K562 (cell line): ENCODE results near the gene ZNF627. TPM values are rescaled to one million over a fixed set of nuclear protein-coding genes. Genes with fewer than 3 reads are reported as not detected.

Experiments
- ATAC-seq: fragments of 200-7000 bp; cut with Tn5 transposase; 3 replicates; pipeline ENCODE4 v1.9.1; 2020; ENCODE audit warnings: moderate library complexity
- BruUV-seq: library from RNA; stranded (reverse); fragments of 400-500 nt; replicated peaks from 2 replicates; lab custom pipeline; 2021; lab: Mats Ljungman, UMichigan
- CTCF ChIA-PET: fragments of 300-600 bp; formaldehyde crosslinking; extraction: SDS; loops from one replicate; lab custom pipeline; 2021; ENCODE audit warnings: low intra/inter-chr PET ratio; lab: Yijun Ruan, JAX
- POLR2A ChIA-PET: fragments of 300-600, 350-650 bp; sonication (Branson Sonifier 250); formaldehyde crosslinking; extraction: SDS; loops from one replicate; lab custom pipeline; 2021; ENCODE audit warnings: antibody characterized with exemption, inconsistent platforms; lab: Yijun Ruan, JAX
- DNase-seq, 4 experiments: peaks; one replicate each; pipeline versions ENCODE4 v3.0.0 to v3.0.0-alpha.2; 2011 to 2018; ENCODE audit warnings: low spot score in 3 of 4, mixed read lengths in 3 of 4; ENCODE audit errors: extremely low read depth in 1 of 4
- FAIRE-seq: peaks from 2 replicates; lab custom pipeline; 2011; peaks lifted over from hg19 to GRCh38; lab: Jason Lieb, UNC
- H2AFZ ChIP-seq: 2 replicates; pipeline ENCODE4 v1.6.0; 2011; ENCODE audit warnings: low read depth, low read length, control low read depth, inconsistent platforms
- H3K27ac ChIP-seq: fragments of 200-600 bp; 3 replicates; pipeline ENCODE4 v1.8.0; 2011; ENCODE audit warnings: low read depth, mild to moderate bottlenecking, control low read depth, inconsistent platforms, low read length, moderate library complexity, mixed read lengths; ENCODE audit errors: extremely low read depth
- H3K27me3 ChIP-seq, 2 experiments: fragments of 300-600 bp in 1 of 2; 2 replicates in 1 of 2; 3 replicates in 1 of 2; pipeline versions ENCODE4 v1.6.0 to v1.8.0; 2011; ENCODE audit warnings: inconsistent platforms in 2 of 2, low read length in 2 of 2, mild to moderate bottlenecking in 1 of 2, mixed read lengths in 1 of 2, moderate library complexity in 1 of 2; ENCODE audit not compliant: control insufficient read depth in 2 of 2, insufficient read depth in 2 of 2
- H3K36me3 ChIP-seq: fragments of 300-600 bp; 3 replicates; pipeline ENCODE4 v1.8.0; 2011; ENCODE audit warnings: mild to moderate bottlenecking, low read length, inconsistent platforms; ENCODE audit not compliant: control insufficient read depth, insufficient read depth
- H3K4me1 ChIP-seq, 2 experiments: fragments of 200-600 bp in 1 of 2; replicated peaks in 1 of 2; 2 replicates in 1 of 2; 3 replicates in 1 of 2; pipeline versions ENCODE4 v1.5.1 to v1.8.0; 2011; ENCODE audit warnings: inconsistent platforms in 2 of 2, low read length in 2 of 2, mild to moderate bottlenecking in 1 of 2, mixed read lengths in 1 of 2, moderate library complexity in 1 of 2; ENCODE audit not compliant: control insufficient read depth in 2 of 2, insufficient read depth in 2 of 2
- H3K4me2 ChIP-seq: 2 replicates; pipeline ENCODE4 v1.6.1; 2011; ENCODE audit warnings: low read length, control low read depth, inconsistent platforms, mixed read lengths; ENCODE audit not compliant: insufficient read depth
- H3K4me3 ChIP-seq: fragments of 200-600 bp; sonication (generic), shearing (Covaris generic); 2 replicates; pipeline ENCODE4 v1.5.1; 2016; ENCODE audit warnings: control low read depth, inconsistent platforms
- H3K79me2 ChIP-seq: fragments of 200-600 bp; 3 replicates; pipeline ENCODE4 v1.8.0; 2011; ENCODE audit warnings: low read length, inconsistent platforms; ENCODE audit not compliant: control insufficient read depth, insufficient read depth
- H3K9ac ChIP-seq, 2 experiments: 2 replicates each; pipeline versions ENCODE4 v1.6.0 to v1.6.1; 2011; ENCODE audit warnings: low read depth in 2 of 2, low read length in 2 of 2, control low read depth in 1 of 2, inconsistent platforms in 1 of 2, mild to moderate bottlenecking in 1 of 2, mixed read lengths in 1 of 2; ENCODE audit not compliant: insufficient read depth in 1 of 2
- H3K9me1 ChIP-seq: one replicate; pipeline ENCODE4 v1.6.0; 2011; ENCODE audit warnings: inconsistent platforms, mild to moderate bottlenecking, low read length, moderate library complexity; ENCODE audit not compliant: control insufficient read depth, insufficient read depth
- H3K9me3 ChIP-seq: replicated peaks from 2 replicates; pipeline ENCODE4 v1.5.1; 2011; ENCODE audit warnings: low read depth, low read length, inconsistent platforms; ENCODE audit not compliant: control insufficient read depth, insufficient read depth
- H4K20me1 ChIP-seq: replicated peaks from 2 replicates; pipeline ENCODE4 v1.6.1; 2011; ENCODE audit warnings: low read length, inconsistent platforms, mixed read lengths; ENCODE audit not compliant: control insufficient read depth, insufficient read depth
- FUS ChIP-seq: fragments of 200-400 bp; formaldehyde crosslinking; optimal IDR thresholded peaks from 2 replicates; pipeline ENCODE3; 2017; ENCODE audit warnings: low read depth, low read length
- HNRNPL ChIP-seq: fragments of 200-400 bp; formaldehyde crosslinking; IDR thresholded peaks from 2 replicates; pipeline ENCODE4 v1.6.1; 2017; ENCODE audit warnings: low read depth, mild to moderate bottlenecking, low read length
- LARP7 ChIP-seq: fragments of 450-650 bp; IDR thresholded peaks from 2 replicates; pipeline ENCODE4 v1.6.1; 2016
- MAX ChIP-seq: sonication (generic); formaldehyde crosslinking; IDR thresholded peaks from 2 replicates; pipeline ENCODE4 v1.9.0; 2022; ENCODE audit warnings: mild to moderate bottlenecking, missing genetic modification reagents
- RBM22 ChIP-seq: fragments of 200-400 bp; formaldehyde crosslinking; IDR thresholded peaks from 2 replicates; pipeline ENCODE4 v1.6.1; 2018; ENCODE audit warnings: low read length, low read depth; ENCODE audit not compliant: poor library complexity, severe bottlenecking
- SUPT5H ChIP-seq: fragments of 450-650 bp; IDR thresholded peaks from 2 replicates; pipeline ENCODE4 v1.6.1; 2016
- WGBS: fragments of 100-300 bp; shearing (Covaris generic); methylation state at CpG from one replicate; pipeline ENCODE4 v1.1.6; 2016; ENCODE audit warnings: low coverage, mixed read lengths; ENCODE audit not compliant: insufficient coverage; ENCODE audit errors: missing lambda C conversion rate; 5-methylcytosine and 5-hydroxymethylcytosine counted together
- in situ Hi-C: fragments of 300-500 bp; cut with MboI; formaldehyde crosslinking; loops from 4 replicates; pipeline ENCODE4 v1.15.0; 2018; ENCODE audit warnings: inconsistent platforms, mixed read lengths
- intact Hi-C: fragments of 100-400 bp; cut with micrococcal nuclease; formaldehyde crosslinking; loops from 2 replicates; pipeline ENCODE4 v1.14.2; 2022
- polyA plus RNA-seq, 8 experiments: library from polyadenylated mRNA; depleted of rRNA in 4 of 8; stranded (reverse) in 5 of 8; unstranded in 3 of 8; fragments of >200 nt; fragmentation: Nextera tagmentation in 2 of 8; fragmentation: Illumina TruSeq in 1 of 8; extraction: Ambion mirVana in 2 of 8; extraction: Trizol in 1 of 8; gene quantifications; 2 replicates each; pipeline versions ENCODE4 v1.2.1 to v1.2.3, GENCODE V29; 2011 to 2014; ENCODE audit warnings: inconsistent platforms in 1 of 8, missing spikeins in 1 of 8
- total RNA-seq, 7 experiments: library from RNA; depleted of rRNA in 6 of 7; stranded (reverse); fragments of >200 nt in 6 of 7; fragmentation: Illumina TruSeq in 2 of 7; extraction: Trizol in 2 of 7; gene quantifications; 2 replicates each; pipeline versions ENCODE4 v1.2.1 to v1.2.3, GENCODE V29; 2011 to 2021; ENCODE audit warnings: low replicate concordance in 1 of 7

ZNF627 gene
- total and polyA plus RNA-seq, 9 of the 15 experiments (the other 6 are each of a cell fraction or from before 2014, with no cell fraction given), result 6.4 to 19.9 (median 10.6) TPM

GRCh38 chr19:11549386-11549953 lies 47.8 kb upstream of the ZNF627 start:
- H3K4me1 ChIP-seq, result peaks cover 0 to 31% of the 10 kb centered on the region in 2 experiments; a peak in 2 of 5 replicates
- no peaks in the 10 kb centered on the region for H3K9me3 ChIP-seq
- POLR2A ChIA-PET, result interaction anchor here (0.6 to 0.8 kb wide), 2 partner anchors 9 to 44 kb away, joined by 3 to 4 read pairs; partner anchors contain the start of genes ELOF1 and ZNF653
- ATAC-seq, result no peak
- WGBS, result 82% methylated on average over 21 of the region's 24 CpGs
- H3K36me3 ChIP-seq, result peaks cover 28% of the 10 kb centered on the region; the same call in 1 of the 3 replicates
- H3K27me3 ChIP-seq, result no peaks in the 10 kb centered on the region
- peaks cover 3% of the 10 kb centered on the region for H3K9me1 ChIP-seq
- in situ Hi-C loops, result no loop called here
- no TSS peak for BruUV-seq
- no peak overlapping the region for H3K4me2 ChIP-seq
- H3K9ac ChIP-seq, result no peak overlapping the region
- no peaks in the 10 kb centered on the region for H3K79me2 ChIP-seq
- H4K20me1 ChIP-seq, result no peaks in the 10 kb centered on the region
- no peak for DNase-seq
- H3K27ac ChIP-seq, result no peak overlapping the region
- no peak for FAIRE-seq
- no peak overlapping the region for H2AFZ ChIP-seq
- H3K4me3 ChIP-seq, result no peak overlapping the region
- TF ChIP-seq HNRNPL (0 out of 2 replicates have a peak, but pooled peaks have one; percentile 23), FUS (no peak)
- TF ChIP-seq, all 486 proteins: peak for 1
- CTCF ChIA-PET, result no interaction called here
- intact Hi-C loops, result no loop called here

- H3K27me3 ChIP-seq, result no peaks in the 10 kb centered on the region
- H3K4me3 ChIP-seq, result no peak overlapping the region
- in situ Hi-C loops, result no loop called here
- peaks cover 0 to 31% of the 10 kb centered on the region in 2 experiments; a peak in 2 of 5 replicates for H3K4me1 ChIP-seq
- intact Hi-C loops, result no loop called here
- peaks cover 2% of the 10 kb centered on the region; the same call in 2 of the 3 replicates for H3K79me2 ChIP-seq
- H3K36me3 ChIP-seq, result peaks cover 33% of the 10 kb centered on the region; the same call in 1 of the 3 replicates
- H3K9me1 ChIP-seq, result peaks cover 3% of the 10 kb centered on the region
- no TSS peak for BruUV-seq
- no peak for ATAC-seq
- TF ChIP-seq LARP7 (no peak), RBM22 (no peak), MAX (CRISPR knock-in tag) (0 out of 2 replicates have a peak, but pooled peaks have one; percentile 21), SUPT5H (peak; percentile 42; the same call in 1 of the 2 replicates)
- no peak overlapping the region for H3K4me2 ChIP-seq
- 0 out of 2 replicates have a peak, but pooled peaks cover 2% of the 10 kb centered on the region for H4K20me1 ChIP-seq
- ChIA-PET CTCF (no interaction called here), POLR2A (interaction anchor here (0.6 to 0.8 kb wide), 4 partner anchors 8 to 609 kb away, joined by 3 to 4 read pairs (median 3); partner anchors contain the start of genes ELOF1 and SWSAP1)
- WGBS, result 76% methylated on average over 8 of the region's 8 CpGs
- H3K9ac ChIP-seq, result no peak overlapping the region
- no peak overlapping the region for H2AFZ ChIP-seq
- H3K9me3 ChIP-seq, result no peaks in the 10 kb centered on the region
- FAIRE-seq, result no peak
- H3K27ac ChIP-seq, result no peak overlapping the region
- no peak for DNase-seq
Observed at GRCh38 chr19:11550265-11550664, 47.0 kb upstream of the ZNF627 start.
